Measurements from ENCODE around the gene PCDHAC1. TPM values are rescaled to one million over a fixed set of nuclear protein-coding genes. Genes with fewer than 3 reads are reported as not detected.

The PCDHAC1 gene
- total RNA-seq, 1 donor from 2014 or later, result 3.3 TPM

DNA sequence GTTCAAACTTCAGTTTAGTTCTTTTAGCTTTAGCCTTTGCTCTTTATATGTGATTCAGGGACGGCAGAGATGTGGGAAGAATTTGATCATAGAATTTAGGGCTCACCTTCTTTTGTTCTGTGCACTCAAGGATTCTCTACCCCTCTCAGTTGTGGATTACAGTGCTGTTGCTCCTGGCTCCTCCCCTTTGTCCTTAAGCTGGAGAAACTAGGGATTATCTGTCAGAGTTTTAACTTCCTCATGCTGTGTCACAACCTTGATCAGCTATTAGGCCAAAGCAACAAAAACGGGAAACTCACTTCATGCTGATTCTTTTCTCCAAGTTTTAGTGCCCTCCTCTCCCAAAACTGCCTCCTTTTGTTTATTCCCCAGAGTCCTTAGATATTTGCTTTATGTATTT lies 27.1 kb downstream of the PCDHAC1 start:
- no peaks in the 10 kb centered on the region for H3K4me1 Mint-ChIP-seq (ENCODE audit: unreplicated experiment)
- no peaks in the 10 kb centered on the region for H3K27me3 Mint-ChIP-seq (ENCODE audit: unreplicated experiment)
- DNase-seq (ENCODE audit: extremely low spot score, unreplicated experiment), result no peak
- TF ChIP-seq, protein P1, sequence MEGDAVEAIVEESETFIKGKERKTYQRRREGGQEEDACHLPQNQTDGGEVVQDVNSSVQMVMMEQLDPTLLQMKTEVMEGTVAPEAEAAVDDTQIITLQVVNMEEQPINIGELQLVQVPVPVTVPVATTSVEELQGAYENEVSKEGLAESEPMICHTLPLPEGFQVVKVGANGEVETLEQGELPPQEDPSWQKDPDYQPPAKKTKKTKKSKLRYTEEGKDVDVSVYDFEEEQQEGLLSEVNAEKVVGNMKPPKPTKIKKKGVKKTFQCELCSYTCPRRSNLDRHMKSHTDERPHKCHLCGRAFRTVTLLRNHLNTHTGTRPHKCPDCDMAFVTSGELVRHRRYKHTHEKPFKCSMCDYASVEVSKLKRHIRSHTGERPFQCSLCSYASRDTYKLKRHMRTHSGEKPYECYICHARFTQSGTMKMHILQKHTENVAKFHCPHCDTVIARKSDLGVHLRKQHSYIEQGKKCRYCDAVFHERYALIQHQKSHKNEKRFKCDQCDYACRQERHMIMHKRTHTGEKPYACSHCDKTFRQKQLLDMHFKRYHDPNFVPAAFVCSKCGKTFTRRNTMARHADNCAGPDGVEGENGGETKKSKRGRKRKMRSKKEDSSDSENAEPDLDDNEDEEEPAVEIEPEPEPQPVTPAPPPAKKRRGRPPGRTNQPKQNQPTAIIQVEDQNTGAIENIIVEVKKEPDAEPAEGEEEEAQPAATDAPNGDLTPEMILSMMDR (IDR thresholded peaks at IDR 0.05), result no peak
- H3K36me3 Mint-ChIP-seq (ENCODE audit: unreplicated experiment), result no peaks in the 10 kb centered on the region
- no peak overlapping the region for H3K4me3 Mint-ChIP-seq (ENCODE audit: unreplicated experiment)
- no peak overlapping the region for H3K27ac Mint-ChIP-seq (ENCODE audit: unreplicated experiment)
- no peaks in the 10 kb centered on the region for H3K9me3 Mint-ChIP-seq (ENCODE audit: unreplicated experiment)

- no peak for DNase-seq (ENCODE audit: extremely low spot score, unreplicated experiment)
- H3K27me3 Mint-ChIP-seq (ENCODE audit: unreplicated experiment), result peaks cover 5% of the 10 kb centered on the region
- no peak overlapping the region for H3K27ac Mint-ChIP-seq (ENCODE audit: unreplicated experiment)
- no peak overlapping the region for H3K4me3 Mint-ChIP-seq (ENCODE audit: unreplicated experiment)
- H3K4me1 Mint-ChIP-seq (ENCODE audit: unreplicated experiment), result peaks cover 23% of the 10 kb centered on the region
- H3K9me3 Mint-ChIP-seq (ENCODE audit: unreplicated experiment), result no peaks in the 10 kb centered on the region
- no peaks in the 10 kb centered on the region for H3K36me3 Mint-ChIP-seq (ENCODE audit: unreplicated experiment)
- TF ChIP-seq, protein P1 (IDR thresholded peaks at IDR 0.05), result no peak
Measured at GRCh38 chr5:140962190-140962589, 36.1 kb downstream of the PCDHAC1 start.

DNA sequence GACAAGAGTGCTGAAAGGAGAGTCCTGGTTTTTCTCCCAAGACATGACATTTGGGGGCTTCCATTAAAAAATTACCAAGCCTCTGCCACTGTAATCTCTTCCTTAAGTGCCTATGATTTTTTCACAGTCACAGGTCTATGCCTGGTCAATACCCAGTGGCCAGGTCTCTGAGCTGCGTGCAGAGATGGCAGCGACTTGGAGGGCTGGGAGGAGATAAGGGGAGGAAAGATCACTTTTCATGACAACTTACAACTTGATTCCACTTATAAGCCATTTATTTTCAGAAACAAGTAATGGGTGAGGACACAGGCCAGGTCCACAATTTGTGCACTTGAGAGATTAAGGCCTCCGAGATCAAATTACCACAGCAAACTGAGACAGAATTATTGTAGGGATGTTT lies 38.3 kb downstream of the PCDHAC1 start:
- H3K27ac Mint-ChIP-seq (ENCODE audit: unreplicated experiment), result no peak overlapping the region
- peaks cover 25% of the 10 kb centered on the region for H3K4me1 Mint-ChIP-seq (ENCODE audit: unreplicated experiment)
- no peak for DNase-seq (ENCODE audit: extremely low spot score, unreplicated experiment)
- no peak overlapping the region for H3K4me3 Mint-ChIP-seq (ENCODE audit: unreplicated experiment)
- TF ChIP-seq, protein P1 (IDR thresholded peaks at IDR 0.05), result no peak
- H3K27me3 Mint-ChIP-seq (ENCODE audit: unreplicated experiment), result peaks cover 5% of the 10 kb centered on the region
- no peaks in the 10 kb centered on the region for H3K9me3 Mint-ChIP-seq (ENCODE audit: unreplicated experiment)
- H3K36me3 Mint-ChIP-seq (ENCODE audit: unreplicated experiment), result no peaks in the 10 kb centered on the region

DNA sequence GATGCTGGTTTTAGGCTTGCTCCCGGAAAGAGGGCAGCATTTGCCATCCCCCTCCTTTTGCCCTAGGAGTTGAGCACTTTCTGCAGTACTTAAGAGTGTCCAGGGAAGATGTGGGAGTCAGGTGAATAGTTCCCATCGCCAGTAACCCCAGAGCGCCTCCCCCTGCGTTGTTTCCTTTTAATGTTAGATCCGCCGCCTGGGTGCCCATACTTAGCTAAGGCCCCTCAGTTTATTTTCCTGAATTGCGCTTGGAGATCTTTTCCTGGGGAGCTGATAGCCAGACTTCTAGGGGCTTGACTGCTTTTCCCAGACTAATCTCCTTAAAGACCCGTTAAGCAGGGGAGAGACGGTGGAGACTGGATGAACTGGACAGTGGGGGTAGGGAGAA lies 39.8 kb downstream of the PCDHAC1 start:
- peaks cover 5% of the 10 kb centered on the region for H3K27me3 Mint-ChIP-seq (ENCODE audit: unreplicated experiment)
- H3K27ac Mint-ChIP-seq (ENCODE audit: unreplicated experiment), result peak overlapping the region; percentile 81
- H3K4me3 Mint-ChIP-seq (ENCODE audit: unreplicated experiment), result peak overlapping the region; percentile 93
- no peaks in the 10 kb centered on the region for H3K9me3 Mint-ChIP-seq (ENCODE audit: unreplicated experiment)
- no peak for DNase-seq (ENCODE audit: extremely low spot score, unreplicated experiment)
- H3K4me1 Mint-ChIP-seq (ENCODE audit: unreplicated experiment), result peaks cover 25% of the 10 kb centered on the region
- no peaks in the 10 kb centered on the region for H3K36me3 Mint-ChIP-seq (ENCODE audit: unreplicated experiment)
- TF ChIP-seq, protein P1 (IDR thresholded peaks at IDR 0.05), result no peak

GRCh38 chr5:140966293-140967225 lies 40.5 kb downstream of the PCDHAC1 start, which contains the start of gene PCDHAC2:
Gene PCDHAC2 (plus strand): TSS chr5:140966476. CDS start chr5:140966767, 291 bp downstream.
- Mint-ChIP-seq H3K4me1 (ENCODE audit: unreplicated experiment) (peaks cover 24% of the 10 kb centered on the region), H3K27me3 (ENCODE audit: unreplicated experiment) (peaks cover 5% of the 10 kb centered on the region), H3K36me3 (ENCODE audit: unreplicated experiment) (no peaks in the 10 kb centered on the region), H3K9me3 (ENCODE audit: unreplicated experiment) (no peaks in the 10 kb centered on the region), H3K27ac (ENCODE audit: unreplicated experiment) (peak within 1 kb of the TSS; percentile 81), H3K4me3 (ENCODE audit: unreplicated experiment) (peak within 1 kb of the TSS; percentile 93)
- TF ChIP-seq, protein P1 (IDR thresholded peaks at IDR 0.05), result no peak
- DNase-seq (ENCODE audit: extremely low spot score, unreplicated experiment), result peak; percentile 88

Measured in osteocyte (in vitro differentiated cells).